HPDE6-E6E7 (cell line): ENCODE measurements around the gene TSKU.

ENCODE experiments used
- DNase-seq: peaks from one replicate; pipeline ENCODE4 v3.0.0; 2011; ENCODE audit warnings: missing footprints; ENCODE audit errors: extremely low spot score

The TSKU gene

GRCh38 chr11:76770642-76771445, 12.3 kb upstream of the TSKU start:
- no peak for DNase-seq

GRCh38 chr11:76771446-76772099, 11.6 kb upstream of the TSKU start:
- no peak for DNase-seq

GRCh38 chr11:76772100-76772782, 10.9 kb upstream of the TSKU start:
- DNase-seq: no peak

- no peak for DNase-seq
Observed at GRCh38 chr11:76772783-76773106, 10.4 kb upstream of the TSKU start.

GRCh38 chr11:76773921-76774361, 9.2 kb upstream of the TSKU start:
- DNase-seq: no peak

GRCh38 chr11:76776472-76776871, 6.7 kb upstream of the TSKU start:
- no peak for DNase-seq

- DNase-seq: no peak
Observed at GRCh38 chr11:76777305-76777704, 5.9 kb upstream of the TSKU start.

- no peak for DNase-seq
Observed at GRCh38 chr11:76777876-76778275, 5.3 kb upstream of the TSKU start.

GRCh38 chr11:76778874-76779273, 4.3 kb upstream of the TSKU start:
- no peak for DNase-seq

- DNase-seq: no peak
Observed at GRCh38 chr11:76781046-76781801, 1.9 kb upstream of the TSKU start.

GRCh38 chr11:76781807-76782530, 1.2 kb upstream of the TSKU start:
- no peak for DNase-seq

GRCh38 chr11:76782531-76783293, 444 bp upstream of the TSKU start:
- no peak for DNase-seq

GRCh38 chr11:76783896-76784813, 999 bp downstream of the TSKU start:
- DNase-seq: no peak

- no peak for DNase-seq
Observed at GRCh38 chr11:76785513-76785912, 2.4 kb downstream of the TSKU start.

- DNase-seq: no peak
Observed at GRCh38 chr11:76786016-76786415, 2.9 kb downstream of the TSKU start.

- no peak for DNase-seq
Observed at GRCh38 chr11:76786441-76787014, 3.4 kb downstream of the TSKU start.

GRCh38 chr11:76787271-76787670, 4.1 kb downstream of the TSKU start:
- DNase-seq: no peak

- DNase-seq: no peak
Observed at GRCh38 chr11:76787911-76788596, 4.9 kb downstream of the TSKU start.
